ENCODE data around the gene JARID2. TPM values are rescaled to one million over a fixed set of nuclear protein-coding genes. Genes with fewer than 3 reads are reported as not detected.

JARID2 gene
- total and polyA plus RNA-seq, 7 donors: 1.8 to 7.8 (median 6.1) TPM

GRCh38 chr6:15248451-15249370 is 2.8 kb downstream of the JARID2 start:
- intact Hi-C loops (cut with DNase I): loop anchor here (2.0 to 5.0 kb wide), 4 partner anchors 154 to 1038 kb away; no protein-coding TSS in a partner anchor
- Histone ChIP-seq H3K4me1 (peaks cover 0 to 35% (median 18%) of the 10 kb centered on the region in 4 donors), H3K27ac (peak overlapping the region; percentile 89 to 98 (median 96)), H3K36me3 (no peaks in the 10 kb centered on the region), H3K27me3 (no peaks in the 10 kb centered on the region), H3K4me3 (peak overlapping the region; percentile 45 to 88 (median 83)), H3K9me3 (no peaks in the 10 kb centered on the region)
- peak; percentile 99 for DNase-seq
- TF ChIP-seq POLR2A (IDR thresholded peaks at IDR 0.05) (no peak), EP300 (IDR thresholded peaks at IDR 0.05) (peak in 2 of 4 donors; percentile 54 to 73), CTCF (IDR thresholded peaks at IDR 0.05) (peak in 2 of 4 experiments; percentile 14 to 36), POLR2AphosphoS5 (IDR thresholded peaks at IDR 0.05) (peak; percentile 74 to 91 (median 84))
- 1% methylated on average over 79 to 83 of the region's 83 CpGs for WGBS, 2 donors

GRCh38 chr6:15249371-15250019 is 3.6 kb downstream of the JARID2 start:
- H3K36me3 ChIP-seq: no peaks in the 10 kb centered on the region
- intact Hi-C loops (cut with DNase I): loop anchor here (2.0 to 10.0 kb wide), 5 partner anchors 153 to 1039 kb away; no protein-coding TSS in a partner anchor
- H3K9me3 ChIP-seq: no peaks in the 10 kb centered on the region
- H3K4me3 ChIP-seq: peak overlapping the region; percentile 45 to 88 (median 83)
- no peak for DNase-seq
- H3K27ac ChIP-seq: peak overlapping the region; percentile 89 to 98 (median 96)
- WGBS, 2 donors: 3 to 18% methylated on average over 9 of the region's 9 CpGs
- no peaks in the 10 kb centered on the region for H3K27me3 ChIP-seq
- no peak for TF ChIP-seq EP300 (IDR thresholded peaks at IDR 0.05)
- no peak for TF ChIP-seq POLR2A (IDR thresholded peaks at IDR 0.05)
- H3K4me1 ChIP-seq: peaks cover 0 to 31% (median 16%) of the 10 kb centered on the region in 4 donors

GRCh38 chr6:15250187-15251168 is 4.6 kb downstream of the JARID2 start:
- Histone ChIP-seq H3K9me3 (no peaks in the 10 kb centered on the region), H3K36me3 (no peaks in the 10 kb centered on the region), H3K27ac (peak overlapping the region; percentile 89 to 98 (median 96)), H3K4me1 (peaks cover 0 to 30% (median 16%) of the 10 kb centered on the region in 4 donors), H3K4me3 (no peak overlapping the region), H3K27me3 (no peaks in the 10 kb centered on the region)
- DNase-seq: no peak
- 44 to 69% methylated on average over 15 of the region's 15 CpGs for WGBS, 2 donors
- TF ChIP-seq POLR2AphosphoS5 (IDR thresholded peaks at IDR 0.05) (no peak), CTCF (IDR thresholded peaks at IDR 0.05) (no peak), POLR2A (IDR thresholded peaks at IDR 0.05) (no peak), EP300 (IDR thresholded peaks at IDR 0.05) (no peak)
- intact Hi-C loops (cut with DNase I): loop anchor here (10.0 kb wide), 1 partner anchor 374 kb away; no protein-coding TSS in a partner anchor

- no peak overlapping the region for H3K4me3 ChIP-seq
- TF ChIP-seq POLR2A (IDR thresholded peaks at IDR 0.05): no peak
- TF ChIP-seq EP300 (IDR thresholded peaks at IDR 0.05): no peak
- TF ChIP-seq CTCF (IDR thresholded peaks at IDR 0.05): no peak
- TF ChIP-seq POLR2AphosphoS5 (IDR thresholded peaks at IDR 0.05): no peak
- H3K4me1 ChIP-seq: peaks cover 0 to 38% (median 31%) of the 10 kb centered on the region in 4 donors
- no peak overlapping the region for H3K27ac ChIP-seq
- no peaks in the 10 kb centered on the region for H3K9me3 ChIP-seq
- WGBS, 2 donors: 64 to 66% methylated on average over 3 of the region's 3 CpGs
- DNase-seq: no peak
- intact Hi-C loops (cut with DNase I): loop anchor here (10.0 kb wide), 1 partner anchor 373 kb away; no protein-coding TSS in a partner anchor
- no peaks in the 10 kb centered on the region for H3K36me3 ChIP-seq
- no peaks in the 10 kb centered on the region for H3K27me3 ChIP-seq
These were observed 6.3 kb downstream of the JARID2 start for GRCh38 chr6:15252195-15252594.

Measured in sigmoid colon (tissue), 7 donors.